Urinary bladder (tissue), 4 donors: Measurements from ENCODE around the gene IL1RAPL1. TPM values are rescaled to one million over a fixed set of nuclear protein-coding genes. Genes with fewer than 3 reads are reported as not detected.
"Not testable (repeated sequence)": the region's sequence is repeated elsewhere in the genome, so short reads cannot be mapped to it uniquely, and the experiment has no call there.

Source experiments
- DNase-seq: peaks from one replicate; pipeline ENCODE4 v3.0.0-alpha.2; 2015; ENCODE audit errors: extremely low spot score
- H3K27ac ChIP-seq: one replicate; pipeline ENCODE4 v1.5.1; 2013; ENCODE audit warnings: low read depth, mild to moderate bottlenecking, moderate library complexity
- H3K36me3 ChIP-seq: one replicate; pipeline ENCODE4 v1.6.1; 2013; ENCODE audit warnings: mild to moderate bottlenecking, moderate library complexity; ENCODE audit not compliant: insufficient read depth
- H3K4me1 ChIP-seq: one replicate; pipeline ENCODE4 v1.6.1; 2013; ENCODE audit warnings: mild to moderate bottlenecking, moderate library complexity; ENCODE audit not compliant: insufficient read depth
- H3K4me3 ChIP-seq: one replicate; pipeline ENCODE4 v1.5.1; 2013; ENCODE audit warnings: low read depth, low read length
- WGBS: extraction: QIAGEN DNeasy Blood & Tissue Kit; methylation state at CpG from one replicate; pipeline ENCODE4 v1.1.7; 2013; 5-methylcytosine and 5-hydroxymethylcytosine counted together
- polyA plus RNA-seq: library from polyadenylated mRNA; stranded (reverse); fragments of 200-250 nt; gene quantifications from one replicate; pipeline ENCODE4 v1.2.3, GENCODE V29; 2013
- total RNA-seq: library from RNA; depleted of rRNA; stranded (reverse); fragments of >200 nt; gene quantifications from one replicate; pipeline ENCODE4 v1.2.3, GENCODE V29; 2014
- donor health status: healthy with polysubstance abuse.
- donor health status: healthy.

IL1RAPL1 gene
- total and polyA plus RNA-seq, 2 donors: 1.4 to 21.3 TPM

DNA sequence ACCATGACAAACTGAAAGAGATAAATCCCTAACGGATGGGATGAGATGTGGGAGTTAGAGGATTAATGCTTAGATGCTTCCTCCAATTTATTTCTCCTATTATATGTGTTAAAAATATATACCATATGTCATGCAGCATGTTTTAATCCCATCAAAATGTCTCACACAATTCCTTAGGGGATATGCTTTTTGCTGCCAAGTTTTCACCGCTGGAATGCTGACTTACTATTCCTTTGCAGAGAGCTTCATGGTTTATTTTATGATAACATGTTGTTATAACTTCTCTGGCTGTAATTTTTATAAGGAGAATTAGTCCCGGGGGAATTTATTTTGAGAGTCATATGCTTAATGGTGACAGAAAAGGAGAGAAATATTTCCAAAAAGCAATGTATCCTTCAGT, 670.3 kb downstream of the IL1RAPL1 start:
- no peaks in the 10 kb centered on the region for H3K36me3 ChIP-seq
- 16% methylated on average over 3 of the region's 3 CpGs for WGBS
- no peak for DNase-seq
- H3K27ac ChIP-seq: no peak overlapping the region
- H3K4me3 ChIP-seq: no peak overlapping the region
- no peaks in the 10 kb centered on the region for H3K4me1 ChIP-seq

DNA sequence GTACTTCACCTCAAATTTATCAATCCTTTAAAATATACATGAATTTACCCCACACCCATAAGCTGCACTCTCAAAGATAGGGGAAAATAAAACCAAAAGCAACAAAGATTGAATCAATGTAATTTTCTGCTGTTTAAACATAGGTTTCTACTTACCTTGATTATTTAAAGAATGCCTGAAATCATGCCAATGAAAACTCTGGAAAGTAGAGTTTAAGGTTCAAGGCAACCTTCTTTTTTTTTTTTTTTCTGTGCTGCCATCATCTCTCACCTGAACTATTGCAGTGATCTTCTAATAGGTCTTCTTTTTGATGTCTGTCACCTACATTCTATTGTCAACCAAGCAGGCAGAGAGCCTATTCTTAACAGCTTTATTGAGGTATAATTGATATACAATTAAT, 682.1 kb downstream of the IL1RAPL1 start:
- no peaks in the 10 kb centered on the region for H3K36me3 ChIP-seq
- no peak overlapping the region for H3K27ac ChIP-seq
- no peak for DNase-seq
- no peak overlapping the region for H3K4me3 ChIP-seq
- H3K4me1 ChIP-seq: no peaks in the 10 kb centered on the region

DNA sequence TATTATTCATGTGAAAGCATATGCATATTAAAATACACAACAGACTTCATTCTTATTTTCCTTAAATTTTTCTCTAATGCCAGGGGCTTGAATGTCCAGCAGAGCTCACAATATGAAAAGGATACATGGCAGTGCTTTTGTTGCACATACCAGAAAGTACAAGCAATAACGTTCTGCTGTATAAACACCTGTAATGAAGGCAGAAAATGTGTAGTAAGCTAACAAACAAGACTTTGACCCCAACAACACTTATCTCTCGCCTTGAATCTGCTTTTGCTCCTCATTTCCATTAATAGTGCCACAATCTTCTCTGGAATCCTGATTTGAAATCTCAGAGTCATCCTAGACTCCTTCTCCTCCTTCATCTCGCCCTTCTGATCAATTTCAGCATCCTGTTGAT, 687.3 kb downstream of the IL1RAPL1 start:
- H3K36me3 ChIP-seq: no peaks in the 10 kb centered on the region
- no peak overlapping the region for H3K4me3 ChIP-seq
- DNase-seq: no peak
- no peak overlapping the region for H3K27ac ChIP-seq
- 84% methylated on average over 3 of the region's 3 CpGs for WGBS
- no peaks in the 10 kb centered on the region for H3K4me1 ChIP-seq

GRCh38 chrX:29275928-29276327, 688.7 kb downstream of the IL1RAPL1 start:
- DNase-seq: no peak
- Histone ChIP-seq H3K36me3 (no peaks in the 10 kb centered on the region), H3K4me1 (no peaks in the 10 kb centered on the region), H3K27ac (no peak overlapping the region), H3K4me3 (no peak overlapping the region)

- DNase-seq: no peak
- no peak overlapping the region for H3K27ac ChIP-seq
- no peaks in the 10 kb centered on the region for H3K36me3 ChIP-seq
- WGBS: 97% methylated on average over 2 of the region's 2 CpGs
- no peak overlapping the region for H3K4me3 ChIP-seq
- no peaks in the 10 kb centered on the region for H3K4me1 ChIP-seq
Measured at GRCh38 chrX:29281078-29281742, 694.0 kb downstream of the IL1RAPL1 start.

DNA sequence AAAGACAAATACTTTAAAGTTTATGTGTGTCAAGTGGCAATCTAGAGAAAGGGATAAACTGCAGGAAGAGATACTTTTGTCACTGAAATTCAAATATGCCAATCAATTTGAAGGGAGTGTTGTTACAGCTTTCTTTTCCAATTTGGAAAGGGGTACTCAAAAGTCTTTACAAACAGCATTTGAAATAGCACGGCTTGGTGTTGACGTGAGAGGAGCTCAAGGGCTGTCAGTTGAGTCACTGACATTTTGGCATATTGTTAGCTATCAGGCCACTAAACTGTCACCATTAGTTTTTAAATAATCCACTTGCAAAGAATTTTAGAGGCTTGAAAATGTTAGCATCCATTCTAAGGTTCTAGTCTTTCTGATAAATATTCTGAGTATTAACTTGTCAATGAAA, 698.4 kb downstream of the IL1RAPL1 start:
- Histone ChIP-seq H3K4me1 (no peaks in the 10 kb centered on the region), H3K27ac (no peak overlapping the region), H3K4me3 (no peak overlapping the region), H3K36me3 (no peaks in the 10 kb centered on the region)
- 93% methylated on average over 2 of the region's 2 CpGs for WGBS
- no peak for DNase-seq

- no peak overlapping the region for H3K27ac ChIP-seq
- H3K36me3 ChIP-seq: no peaks in the 10 kb centered on the region
- H3K4me3 ChIP-seq: no peak overlapping the region
- DNase-seq: no peak
- 95% methylated on average over 1 of the region's 1 CpG for WGBS
- H3K4me1 ChIP-seq: no peaks in the 10 kb centered on the region
Measured at GRCh38 chrX:29295987-29296680, 708.9 kb downstream of the IL1RAPL1 start.

DNA sequence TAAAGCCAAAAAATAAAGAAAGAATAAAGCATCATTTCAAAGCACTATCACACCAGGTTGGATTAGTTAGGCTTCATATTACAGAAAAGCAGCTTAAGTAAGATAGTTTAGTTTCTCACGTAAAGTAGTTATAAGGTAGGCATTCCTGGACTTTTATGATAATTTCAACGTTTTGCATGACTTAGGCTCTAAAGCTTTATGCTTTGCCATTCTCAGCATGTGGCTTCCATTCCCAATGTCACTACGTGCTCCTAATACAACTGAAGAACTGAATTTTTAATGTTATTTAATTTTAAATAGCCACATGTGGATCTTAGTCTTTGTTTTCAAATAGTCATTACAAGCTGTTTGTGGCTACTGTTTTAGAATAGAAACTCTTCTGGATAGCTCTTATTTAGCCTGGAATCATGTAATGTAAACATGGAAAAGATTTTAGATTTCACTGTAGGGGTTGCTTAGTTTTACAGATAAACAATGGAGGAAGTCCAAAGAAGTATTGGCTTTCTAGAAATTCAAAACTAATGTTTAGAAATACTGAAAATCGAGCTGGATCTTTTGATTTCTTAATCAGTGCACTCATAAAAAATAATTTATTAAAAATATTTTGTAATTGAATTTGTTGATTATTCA, 710.0 kb downstream of the IL1RAPL1 start:
- Histone ChIP-seq H3K4me3 (no peak overlapping the region), H3K4me1 (no peaks in the 10 kb centered on the region), H3K27ac (no peak overlapping the region), H3K36me3 (no peaks in the 10 kb centered on the region)
- DNase-seq: no peak
- 27% methylated on average over 4 of the region's 4 CpGs for WGBS

DNA sequence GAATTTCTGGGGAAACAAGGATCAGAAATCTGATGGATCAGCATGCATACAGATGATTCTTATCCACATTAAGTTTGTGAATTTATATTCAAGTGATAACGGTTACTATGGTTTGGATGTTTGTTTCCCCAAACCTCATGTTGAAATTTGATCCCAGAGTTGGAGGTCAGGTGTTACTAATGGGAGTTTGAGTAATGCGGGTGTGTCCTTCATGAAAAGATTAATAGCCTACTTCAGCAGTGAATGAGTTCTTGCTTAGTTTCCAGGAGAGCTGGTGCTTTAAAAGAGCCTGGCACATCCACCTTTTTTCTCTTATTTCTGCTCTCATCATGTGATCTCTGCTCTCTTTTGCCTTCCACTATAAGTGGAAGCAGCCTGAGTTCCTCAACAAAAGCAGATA, 712.4 kb downstream of the IL1RAPL1 start:
- 68% methylated on average over 2 of the region's 2 CpGs for WGBS
- Histone ChIP-seq H3K4me3 (no peak overlapping the region), H3K36me3 (no peaks in the 10 kb centered on the region), H3K4me1 (no peaks in the 10 kb centered on the region), H3K27ac (no peak overlapping the region)
- DNase-seq: no peak

GRCh38 chrX:29308726-29309125, 721.5 kb downstream of the IL1RAPL1 start:
- WGBS: 74% methylated on average over 4 of the region's 4 CpGs
- Histone ChIP-seq H3K4me3 (no peak overlapping the region), H3K36me3 (no peaks in the 10 kb centered on the region), H3K4me1 (no peaks in the 10 kb centered on the region), H3K27ac (no peak overlapping the region)
- DNase-seq: no peak

DNA sequence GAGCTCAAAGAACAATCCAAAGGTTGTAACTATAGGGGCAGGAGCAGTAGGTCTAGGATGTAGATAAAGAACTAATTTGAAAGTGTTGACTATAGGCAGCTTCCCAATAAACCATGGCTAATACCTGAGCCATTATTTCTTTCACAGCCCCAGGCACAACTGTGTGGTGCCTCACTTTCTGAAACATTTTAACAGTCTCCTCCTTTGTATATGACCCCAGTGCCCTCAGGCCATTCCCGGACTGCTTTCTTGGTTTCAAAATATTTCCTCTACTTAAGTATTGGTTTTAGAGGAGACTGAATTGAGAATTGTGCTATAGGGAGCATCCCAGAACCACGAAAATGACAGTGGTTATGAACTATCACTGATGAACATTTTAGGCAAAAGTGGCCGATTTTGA, 728.7 kb downstream of the IL1RAPL1 start:
- Histone ChIP-seq H3K36me3 (no peaks in the 10 kb centered on the region), H3K27ac (no peak overlapping the region), H3K4me3 (no peak overlapping the region), H3K4me1 (no peaks in the 10 kb centered on the region)
- DNase-seq: no peak
- WGBS: 80% methylated on average over 3 of the region's 3 CpGs

GRCh38 chrX:29318012-29318411, 730.8 kb downstream of the IL1RAPL1 start:
- H3K36me3 ChIP-seq: no peaks in the 10 kb centered on the region

DNA sequence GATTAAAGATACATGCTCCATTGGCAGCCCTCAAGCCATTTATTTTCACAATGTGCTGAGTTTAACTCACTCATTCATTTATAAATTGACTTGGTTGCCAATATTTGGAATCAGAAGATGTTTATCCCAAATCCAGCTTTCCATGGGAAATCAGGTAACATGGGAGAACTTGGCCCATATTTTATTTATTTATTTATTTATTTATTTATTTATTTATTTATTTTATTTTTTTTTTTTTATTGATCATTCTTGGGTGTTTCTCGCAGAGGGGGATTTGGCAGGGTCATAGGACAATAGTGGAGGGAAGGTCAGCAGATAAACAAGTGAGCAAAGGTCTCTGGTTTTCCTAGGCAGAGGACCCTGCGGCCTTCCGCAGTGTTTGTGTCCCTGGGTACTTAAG, 745.2 kb downstream of the IL1RAPL1 start:
- H3K4me3 ChIP-seq, DNase-seq, H3K4me1 ChIP-seq, H3K27ac ChIP-seq, H3K36me3 ChIP-seq: not testable (repeated sequence)
- WGBS: 92% methylated on average over 3 of the region's 3 CpGs

More at GRCh38 chrX:29318012-29318411, 730.8 kb downstream of the IL1RAPL1 start:
- no peak for DNase-seq
- no peaks in the 10 kb centered on the region for H3K4me1 ChIP-seq
- no peak overlapping the region for H3K27ac ChIP-seq
- H3K4me3 ChIP-seq: no peak overlapping the region
- 85% methylated on average over 1 of the region's 1 CpG for WGBS

GRCh38 chrX:29333091-29333490, 745.8 kb downstream of the IL1RAPL1 start:
- WGBS: 100% methylated on average over 11 of the region's 27 CpGs
- H3K27ac ChIP-seq, DNase-seq, H3K4me3 ChIP-seq, H3K4me1 ChIP-seq, H3K36me3 ChIP-seq: not testable (repeated sequence)
